Esophagus muscularis mucosa (tissue), 4 donors: ENCODE results near the gene ROBO1.

Source experiments
- EP300 ChIP-seq: sonication (generic); formaldehyde crosslinking; IDR thresholded peaks from one replicate; pipeline ENCODE4 v1.6.1; 2017; ENCODE audit warnings: antibody characterized with exemption
- POLR2AphosphoS5 ChIP-seq, 2 donors: sonication (generic); formaldehyde crosslinking; IDR thresholded peaks; one replicate each; pipeline ENCODE4 v1.6.1; 2017; ENCODE audit warnings: antibody characterized with exemption in 2 of 2
- TF ChIP-seq, protein P1 (sequence below), 3 experiments: fragments of 200-600 bp in 2 of 3; fragments of 450-650 bp in 1 of 3; sonication (generic) in 2 of 3; IDR thresholded peaks; one replicate each; pipeline ENCODE4 v1.5.1; 2017 to 2019; ENCODE audit warnings: antibody characterized with exemption in 3 of 3, mild to moderate bottlenecking in 2 of 3, moderate library complexity in 1 of 3

DNA sequence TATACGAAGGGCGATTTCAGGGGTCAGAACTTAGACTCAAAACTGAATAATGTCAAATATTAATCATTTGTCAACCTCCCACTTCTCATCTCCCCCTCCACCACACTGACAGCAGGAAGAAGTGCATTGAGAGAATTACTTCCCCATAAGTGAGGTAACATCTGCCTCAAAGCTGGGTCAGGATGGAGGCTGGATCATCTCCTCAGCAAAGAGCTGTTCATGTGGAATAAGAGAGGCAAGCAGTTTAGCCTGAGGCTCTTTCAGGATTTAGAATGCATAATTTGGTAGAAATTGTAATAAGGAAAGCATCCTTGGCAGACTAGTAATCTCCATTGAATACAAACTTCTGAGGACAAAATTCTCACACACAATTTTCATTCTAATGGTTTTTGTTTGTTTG lies 512.1 kb downstream of the ROBO1 start:
- TF ChIP-seq, protein P1, sequence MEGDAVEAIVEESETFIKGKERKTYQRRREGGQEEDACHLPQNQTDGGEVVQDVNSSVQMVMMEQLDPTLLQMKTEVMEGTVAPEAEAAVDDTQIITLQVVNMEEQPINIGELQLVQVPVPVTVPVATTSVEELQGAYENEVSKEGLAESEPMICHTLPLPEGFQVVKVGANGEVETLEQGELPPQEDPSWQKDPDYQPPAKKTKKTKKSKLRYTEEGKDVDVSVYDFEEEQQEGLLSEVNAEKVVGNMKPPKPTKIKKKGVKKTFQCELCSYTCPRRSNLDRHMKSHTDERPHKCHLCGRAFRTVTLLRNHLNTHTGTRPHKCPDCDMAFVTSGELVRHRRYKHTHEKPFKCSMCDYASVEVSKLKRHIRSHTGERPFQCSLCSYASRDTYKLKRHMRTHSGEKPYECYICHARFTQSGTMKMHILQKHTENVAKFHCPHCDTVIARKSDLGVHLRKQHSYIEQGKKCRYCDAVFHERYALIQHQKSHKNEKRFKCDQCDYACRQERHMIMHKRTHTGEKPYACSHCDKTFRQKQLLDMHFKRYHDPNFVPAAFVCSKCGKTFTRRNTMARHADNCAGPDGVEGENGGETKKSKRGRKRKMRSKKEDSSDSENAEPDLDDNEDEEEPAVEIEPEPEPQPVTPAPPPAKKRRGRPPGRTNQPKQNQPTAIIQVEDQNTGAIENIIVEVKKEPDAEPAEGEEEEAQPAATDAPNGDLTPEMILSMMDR (IDR thresholded peaks at IDR 0.05): no peak
- no peak for TF ChIP-seq EP300
- no peak for TF ChIP-seq POLR2AphosphoS5 (IDR thresholded peaks at IDR 0.05)
